ENCODE measurements around the gene KDM3A.

GRCh38 chr2:86484385-86484784 lies 43.2 kb downstream of the KDM3A start:
- no peak for TF ChIP-seq SIN3A (IDR thresholded peaks at IDR 0.05; ENCODE audit: borderline replicate concordance, insufficient read depth, low read depth, low read length)
- TF ChIP-seq, protein P1, sequence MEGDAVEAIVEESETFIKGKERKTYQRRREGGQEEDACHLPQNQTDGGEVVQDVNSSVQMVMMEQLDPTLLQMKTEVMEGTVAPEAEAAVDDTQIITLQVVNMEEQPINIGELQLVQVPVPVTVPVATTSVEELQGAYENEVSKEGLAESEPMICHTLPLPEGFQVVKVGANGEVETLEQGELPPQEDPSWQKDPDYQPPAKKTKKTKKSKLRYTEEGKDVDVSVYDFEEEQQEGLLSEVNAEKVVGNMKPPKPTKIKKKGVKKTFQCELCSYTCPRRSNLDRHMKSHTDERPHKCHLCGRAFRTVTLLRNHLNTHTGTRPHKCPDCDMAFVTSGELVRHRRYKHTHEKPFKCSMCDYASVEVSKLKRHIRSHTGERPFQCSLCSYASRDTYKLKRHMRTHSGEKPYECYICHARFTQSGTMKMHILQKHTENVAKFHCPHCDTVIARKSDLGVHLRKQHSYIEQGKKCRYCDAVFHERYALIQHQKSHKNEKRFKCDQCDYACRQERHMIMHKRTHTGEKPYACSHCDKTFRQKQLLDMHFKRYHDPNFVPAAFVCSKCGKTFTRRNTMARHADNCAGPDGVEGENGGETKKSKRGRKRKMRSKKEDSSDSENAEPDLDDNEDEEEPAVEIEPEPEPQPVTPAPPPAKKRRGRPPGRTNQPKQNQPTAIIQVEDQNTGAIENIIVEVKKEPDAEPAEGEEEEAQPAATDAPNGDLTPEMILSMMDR (IDR thresholded peaks at IDR 0.05) = no peak
- no peak for TF ChIP-seq POLR2AphosphoS5 (IDR thresholded peaks at IDR 0.05; ENCODE audit: low read depth, low read length)
- TF ChIP-seq, protein P2, sequence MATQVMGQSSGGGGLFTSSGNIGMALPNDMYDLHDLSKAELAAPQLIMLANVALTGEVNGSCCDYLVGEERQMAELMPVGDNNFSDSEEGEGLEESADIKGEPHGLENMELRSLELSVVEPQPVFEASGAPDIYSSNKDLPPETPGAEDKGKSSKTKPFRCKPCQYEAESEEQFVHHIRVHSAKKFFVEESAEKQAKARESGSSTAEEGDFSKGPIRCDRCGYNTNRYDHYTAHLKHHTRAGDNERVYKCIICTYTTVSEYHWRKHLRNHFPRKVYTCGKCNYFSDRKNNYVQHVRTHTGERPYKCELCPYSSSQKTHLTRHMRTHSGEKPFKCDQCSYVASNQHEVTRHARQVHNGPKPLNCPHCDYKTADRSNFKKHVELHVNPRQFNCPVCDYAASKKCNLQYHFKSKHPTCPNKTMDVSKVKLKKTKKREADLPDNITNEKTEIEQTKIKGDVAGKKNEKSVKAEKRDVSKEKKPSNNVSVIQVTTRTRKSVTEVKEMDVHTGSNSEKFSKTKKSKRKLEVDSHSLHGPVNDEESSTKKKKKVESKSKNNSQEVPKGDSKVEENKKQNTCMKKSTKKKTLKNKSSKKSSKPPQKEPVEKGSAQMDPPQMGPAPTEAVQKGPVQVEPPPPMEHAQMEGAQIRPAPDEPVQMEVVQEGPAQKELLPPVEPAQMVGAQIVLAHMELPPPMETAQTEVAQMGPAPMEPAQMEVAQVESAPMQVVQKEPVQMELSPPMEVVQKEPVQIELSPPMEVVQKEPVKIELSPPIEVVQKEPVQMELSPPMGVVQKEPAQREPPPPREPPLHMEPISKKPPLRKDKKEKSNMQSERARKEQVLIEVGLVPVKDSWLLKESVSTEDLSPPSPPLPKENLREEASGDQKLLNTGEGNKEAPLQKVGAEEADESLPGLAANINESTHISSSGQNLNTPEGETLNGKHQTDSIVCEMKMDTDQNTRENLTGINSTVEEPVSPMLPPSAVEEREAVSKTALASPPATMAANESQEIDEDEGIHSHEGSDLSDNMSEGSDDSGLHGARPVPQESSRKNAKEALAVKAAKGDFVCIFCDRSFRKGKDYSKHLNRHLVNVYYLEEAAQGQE (IDR thresholded peaks at IDR 0.05; ENCODE audit: insufficient read depth in 1 of 2, low read depth in 2 of 2, low read length in 1 of 2) = no peak
- no peak for TF ChIP-seq TCF7L2 (IDR thresholded peaks at IDR 0.05; ENCODE audit: low read depth, low read length)
